ENCODE results near the gene SUMO3.

The SUMO3 gene

GRCh38 chr21:44763451-44764318 is 54.2 kb downstream of the SUMO3 start:
- Histone ChIP-seq H2AFZ (ENCODE audit: low read length) (no peak overlapping the region), H3K9me2 (replicated peaks; ENCODE audit: insufficient read depth, low read length) (no peaks in the 10 kb centered on the region), H3K79me2 (ENCODE audit: low read length) (no peaks in the 10 kb centered on the region), H3K9ac (ENCODE audit: low read length) (no peak overlapping the region), H3F3A (ENCODE audit: insufficient read depth, low read length) (no peaks in the 10 kb centered on the region), H3K4me3 (ENCODE audit: low read length) (no peak overlapping the region), H3K9me3 (replicated peaks; ENCODE audit: insufficient read depth, low read length) (no peaks in the 10 kb centered on the region), H3K27me3 (replicated peaks; ENCODE audit: insufficient read depth, low read length) (peaks cover 43% of the 10 kb centered on the region), H3K4me2 (ENCODE audit: low read depth, low read length) (no peak overlapping the region), H3K27ac (ENCODE audit: low read length) (no peak overlapping the region), H3K36me3 (replicated peaks; ENCODE audit: insufficient read depth, low read length) (no peaks in the 10 kb centered on the region), H3K4me1 (ENCODE audit: low read length) (no peaks in the 10 kb centered on the region; the same call in 1 of the 2 replicates), H4K20me1 (ENCODE audit: insufficient read depth, low read length) (no peaks in the 10 kb centered on the region)
- no peak for TF ChIP-seq CTCF (IDR thresholded peaks at IDR 0.05; ENCODE audit: low read length)
- no peak for TF ChIP-seq EZH2phosphoT487 (IDR thresholded peaks at IDR 0.05; ENCODE audit: low read length)
- no peak for DNase-seq

GRCh38 chr21:44763050-44763378 is 54.8 kb downstream of the SUMO3 start:
- Histone ChIP-seq H4K20me1 (ENCODE audit: insufficient read depth, low read length) (no peaks in the 10 kb centered on the region), H3F3A (ENCODE audit: insufficient read depth, low read length) (no peaks in the 10 kb centered on the region), H2AFZ (ENCODE audit: low read length) (no peak overlapping the region), H3K9me3 (replicated peaks; ENCODE audit: insufficient read depth, low read length) (no peaks in the 10 kb centered on the region), H3K9ac (ENCODE audit: low read length) (no peak overlapping the region), H3K4me3 (ENCODE audit: low read length) (no peak overlapping the region), H3K79me2 (ENCODE audit: low read length) (no peaks in the 10 kb centered on the region), H3K27me3 (replicated peaks; ENCODE audit: insufficient read depth, low read length) (peaks cover 50% of the 10 kb centered on the region), H3K9me2 (replicated peaks; ENCODE audit: insufficient read depth, low read length) (no peaks in the 10 kb centered on the region), H3K27ac (ENCODE audit: low read length) (no peak overlapping the region), H3K36me3 (replicated peaks; ENCODE audit: insufficient read depth, low read length) (no peaks in the 10 kb centered on the region), H3K4me2 (ENCODE audit: low read depth, low read length) (no peak overlapping the region), H3K4me1 (ENCODE audit: low read length) (no peaks in the 10 kb centered on the region; the same call in 1 of the 2 replicates)
- no peak for TF ChIP-seq EZH2phosphoT487 (IDR thresholded peaks at IDR 0.05; ENCODE audit: low read length)
- no peak for TF ChIP-seq EZH2 (optimal IDR thresholded peaks at IDR 0.05; ENCODE audit: low read depth, low read length)
- no peak for TF ChIP-seq CTCF (IDR thresholded peaks at IDR 0.05; ENCODE audit: low read length)
- no peak for DNase-seq

- no peaks in the 10 kb centered on the region; the same call in 1 of the 2 replicates for H3K4me1 ChIP-seq (ENCODE audit: low read length)
- no peak overlapping the region for H3K4me3 ChIP-seq (ENCODE audit: low read length)
- no peaks in the 10 kb centered on the region for H3K36me3 ChIP-seq (replicated peaks; ENCODE audit: insufficient read depth, low read length)
- H3K9me2 ChIP-seq (replicated peaks; ENCODE audit: insufficient read depth, low read length) = no peaks in the 10 kb centered on the region
- no peaks in the 10 kb centered on the region for H4K20me1 ChIP-seq (ENCODE audit: insufficient read depth, low read length)
- H3K79me2 ChIP-seq (ENCODE audit: low read length) = no peaks in the 10 kb centered on the region
- no peak overlapping the region for H3K4me2 ChIP-seq (ENCODE audit: low read depth, low read length)
- H3K27ac ChIP-seq (ENCODE audit: low read length) = no peak overlapping the region
- DNase-seq = no peak
- no peak overlapping the region for H3K9ac ChIP-seq (ENCODE audit: low read length)
- no peaks in the 10 kb centered on the region for H3F3A ChIP-seq (ENCODE audit: insufficient read depth, low read length)
- TF ChIP-seq EZH2 (optimal IDR thresholded peaks at IDR 0.05; ENCODE audit: low read depth, low read length) = no peak
- no peak for TF ChIP-seq EZH2phosphoT487 (IDR thresholded peaks at IDR 0.05; ENCODE audit: low read length)
- no peak for TF ChIP-seq CTCF (IDR thresholded peaks at IDR 0.05; ENCODE audit: low read length)
- H3K27me3 ChIP-seq (replicated peaks; ENCODE audit: insufficient read depth, low read length) = peaks cover 54% of the 10 kb centered on the region
- no peak overlapping the region for H2AFZ ChIP-seq (ENCODE audit: low read length)
- H3K9me3 ChIP-seq (replicated peaks; ENCODE audit: insufficient read depth, low read length) = no peaks in the 10 kb centered on the region
Observed at GRCh38 chr21:44762221-44763049, 55.4 kb downstream of the SUMO3 start.

Data from MM.1S (cell line).